Measurements from ENCODE around the gene TM4SF18.

DNA sequence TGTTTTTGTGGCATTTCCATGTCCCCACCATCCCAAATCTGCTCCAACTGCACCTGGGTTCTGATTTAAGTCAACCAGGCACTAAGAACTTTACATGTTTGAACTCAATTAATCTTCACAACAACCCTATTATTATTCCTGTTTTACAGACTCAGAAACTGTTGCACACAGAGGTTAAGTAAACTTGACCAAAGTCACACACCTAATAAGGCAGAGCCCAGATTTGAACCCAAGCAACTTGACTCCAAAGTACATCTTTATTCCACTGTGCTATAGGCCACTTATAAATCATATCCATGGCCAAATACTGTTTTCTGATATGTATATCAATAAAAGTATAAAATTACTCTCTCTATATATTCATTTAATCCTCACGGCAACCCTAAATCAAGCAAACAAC is 16.4 kb downstream of the TM4SF18 start:
- TF ChIP-seq GATA3 (IDR thresholded peaks at IDR 0.05; ENCODE audit: low read depth, low read length) (no peak), GATA2 (IDR thresholded peaks at IDR 0.05; ENCODE audit: low read depth, low read length) (no peak)
